K562 (cell line): ENCODE measurements around the gene C16orf96. TPM values are rescaled to one million over a fixed set of nuclear protein-coding genes. Genes with fewer than 3 reads are reported as not detected.

Source experiments
- ATAC-seq: fragments of 200-7000 bp; cut with Tn5 transposase; 3 replicates; pipeline ENCODE4 v1.9.1; 2020; ENCODE audit warnings: moderate library complexity
- BruUV-seq: library from RNA; stranded (reverse); fragments of 400-500 nt; replicated peaks from 2 replicates; lab custom pipeline; 2021; lab: Mats Ljungman, UMichigan
- CTCF ChIA-PET: fragments of 300-600 bp; formaldehyde crosslinking; extraction: SDS; loops from one replicate; lab custom pipeline; 2021; ENCODE audit warnings: low intra/inter-chr PET ratio; lab: Yijun Ruan, JAX
- POLR2A ChIA-PET: fragments of 300-600, 350-650 bp; sonication (Branson Sonifier 250); formaldehyde crosslinking; extraction: SDS; loops from one replicate; lab custom pipeline; 2021; ENCODE audit warnings: antibody characterized with exemption, inconsistent platforms; lab: Yijun Ruan, JAX
- DNase-seq, 4 experiments: peaks; one replicate each; pipeline versions ENCODE4 v3.0.0 to v3.0.0-alpha.2; 2011 to 2018; ENCODE audit warnings: low spot score in 3 of 4, mixed read lengths in 3 of 4; ENCODE audit errors: extremely low read depth in 1 of 4
- FAIRE-seq: peaks from 2 replicates; lab custom pipeline; 2011; peaks lifted over from hg19 to GRCh38; lab: Jason Lieb, UNC
- H2AFZ ChIP-seq: 2 replicates; pipeline ENCODE4 v1.6.0; 2011; ENCODE audit warnings: low read depth, low read length, control low read depth, inconsistent platforms
- H3K27ac ChIP-seq: fragments of 200-600 bp; 3 replicates; pipeline ENCODE4 v1.8.0; 2011; ENCODE audit warnings: low read depth, mild to moderate bottlenecking, control low read depth, inconsistent platforms, low read length, moderate library complexity, mixed read lengths; ENCODE audit errors: extremely low read depth
- H3K27me3 ChIP-seq, 2 experiments: fragments of 300-600 bp in 1 of 2; 2 replicates in 1 of 2; 3 replicates in 1 of 2; pipeline versions ENCODE4 v1.6.0 to v1.8.0; 2011; ENCODE audit warnings: inconsistent platforms in 2 of 2, low read length in 2 of 2, mild to moderate bottlenecking in 1 of 2, mixed read lengths in 1 of 2, moderate library complexity in 1 of 2; ENCODE audit not compliant: control insufficient read depth in 2 of 2, insufficient read depth in 2 of 2
- H3K36me3 ChIP-seq: fragments of 300-600 bp; 3 replicates; pipeline ENCODE4 v1.8.0; 2011; ENCODE audit warnings: mild to moderate bottlenecking, low read length, inconsistent platforms; ENCODE audit not compliant: control insufficient read depth, insufficient read depth
- H3K4me1 ChIP-seq, 2 experiments: fragments of 200-600 bp in 1 of 2; replicated peaks in 1 of 2; 2 replicates in 1 of 2; 3 replicates in 1 of 2; pipeline versions ENCODE4 v1.5.1 to v1.8.0; 2011; ENCODE audit warnings: inconsistent platforms in 2 of 2, low read length in 2 of 2, mild to moderate bottlenecking in 1 of 2, mixed read lengths in 1 of 2, moderate library complexity in 1 of 2; ENCODE audit not compliant: control insufficient read depth in 2 of 2, insufficient read depth in 2 of 2
- H3K4me2 ChIP-seq: 2 replicates; pipeline ENCODE4 v1.6.1; 2011; ENCODE audit warnings: low read length, control low read depth, inconsistent platforms, mixed read lengths; ENCODE audit not compliant: insufficient read depth
- H3K4me3 ChIP-seq: fragments of 200-600 bp; sonication (generic), shearing (Covaris generic); 2 replicates; pipeline ENCODE4 v1.5.1; 2016; ENCODE audit warnings: control low read depth, inconsistent platforms
- H3K79me2 ChIP-seq: fragments of 200-600 bp; 3 replicates; pipeline ENCODE4 v1.8.0; 2011; ENCODE audit warnings: low read length, inconsistent platforms; ENCODE audit not compliant: control insufficient read depth, insufficient read depth
- H3K9ac ChIP-seq, 2 experiments: 2 replicates each; pipeline versions ENCODE4 v1.6.0 to v1.6.1; 2011; ENCODE audit warnings: low read depth in 2 of 2, low read length in 2 of 2, control low read depth in 1 of 2, inconsistent platforms in 1 of 2, mild to moderate bottlenecking in 1 of 2, mixed read lengths in 1 of 2; ENCODE audit not compliant: insufficient read depth in 1 of 2
- H3K9me1 ChIP-seq: one replicate; pipeline ENCODE4 v1.6.0; 2011; ENCODE audit warnings: inconsistent platforms, mild to moderate bottlenecking, low read length, moderate library complexity; ENCODE audit not compliant: control insufficient read depth, insufficient read depth
- H3K9me3 ChIP-seq: replicated peaks from 2 replicates; pipeline ENCODE4 v1.5.1; 2011; ENCODE audit warnings: low read depth, low read length, inconsistent platforms; ENCODE audit not compliant: control insufficient read depth, insufficient read depth
- H4K20me1 ChIP-seq: replicated peaks from 2 replicates; pipeline ENCODE4 v1.6.1; 2011; ENCODE audit warnings: low read length, inconsistent platforms, mixed read lengths; ENCODE audit not compliant: control insufficient read depth, insufficient read depth
- ADNP ChIP-seq: fragments of 200-800 bp; sonication (Bioruptor generic); IDR thresholded peaks from 2 replicates; pipeline ENCODE4 v1.6.1; 2016; ENCODE audit warnings: missing genetic modification characterization, missing compliant biosample characterization
- CBX3 ChIP-seq, 2 experiments: IDR thresholded peaks; 1 replicate in 1 of 2; 2 replicates in 1 of 2; pipeline ENCODE4 v1.6.1; 2012; ENCODE audit warnings: inconsistent platforms in 2 of 2, low read length in 2 of 2, borderline replicate concordance in 1 of 2, control low read depth in 1 of 2
- DACH1 ChIP-seq: fragments of 450-650 bp; IDR thresholded peaks from 2 replicates; pipeline ENCODE4 v1.6.1; 2018; ENCODE audit not compliant: partially characterized antibody
- NR4A1 ChIP-seq, 2 experiments: fragments of 250-450 bp in 1 of 2; fragments of 450-650 bp in 1 of 2; sonication (Bioruptor Pico) in 1 of 2; IDR thresholded peaks; 2 replicates each; pipeline versions ENCODE4 v1.4.0 to v1.6.1; 2016 to 2020; ENCODE audit warnings: mild to moderate bottlenecking in 2 of 2, missing compliant biosample characterization in 1 of 2, missing genetic modification characterization in 1 of 2, moderate library complexity in 1 of 2
- RBM15 ChIP-seq: fragments of 200-400 bp; formaldehyde crosslinking; IDR thresholded peaks from 2 replicates; pipeline ENCODE4 v1.6.1; 2018; ENCODE audit warnings: mild to moderate bottlenecking, low read length, moderate library complexity; ENCODE audit not compliant: insufficient read depth
- ZBTB17 ChIP-seq: fragments of 450-650 bp; formaldehyde crosslinking; IDR thresholded peaks from 2 replicates; pipeline ENCODE4 v1.4.0; 2020; ENCODE audit warnings: mild to moderate bottlenecking
- ZNF551 ChIP-seq: fragments of 250-450 bp; sonication (Bioruptor Pico); IDR thresholded peaks from 2 replicates; pipeline ENCODE4 v1.5.0; 2021; ENCODE audit warnings: mild to moderate bottlenecking, moderate library complexity
- ZNF780A ChIP-seq: fragments of 250-450 bp; sonication (Bioruptor Pico); IDR thresholded peaks from 2 replicates; pipeline ENCODE4 v1.5.0; 2021; ENCODE audit warnings: mild to moderate bottlenecking
- ZNF830 ChIP-seq: fragments of 250-450 bp; sonication (Bioruptor Pico); IDR thresholded peaks from 2 replicates; pipeline ENCODE4 v1.5.0; 2021; ENCODE audit warnings: mild to moderate bottlenecking
- WGBS: fragments of 100-300 bp; shearing (Covaris generic); methylation state at CpG from one replicate; pipeline ENCODE4 v1.1.6; 2016; ENCODE audit warnings: low coverage, mixed read lengths; ENCODE audit not compliant: insufficient coverage; ENCODE audit errors: missing lambda C conversion rate; 5-methylcytosine and 5-hydroxymethylcytosine counted together
- in situ Hi-C: fragments of 300-500 bp; cut with MboI; formaldehyde crosslinking; loops from 4 replicates; pipeline ENCODE4 v1.15.0; 2018; ENCODE audit warnings: inconsistent platforms, mixed read lengths
- intact Hi-C: fragments of 100-400 bp; cut with micrococcal nuclease; formaldehyde crosslinking; loops from 2 replicates; pipeline ENCODE4 v1.14.2; 2022
- polyA plus RNA-seq, 8 experiments: library from polyadenylated mRNA; depleted of rRNA in 4 of 8; stranded (reverse) in 5 of 8; unstranded in 3 of 8; fragments of >200 nt; fragmentation: Nextera tagmentation in 2 of 8; fragmentation: Illumina TruSeq in 1 of 8; extraction: Ambion mirVana in 2 of 8; extraction: Trizol in 1 of 8; gene quantifications; 2 replicates each; pipeline versions ENCODE4 v1.2.1 to v1.2.3, GENCODE V29; 2011 to 2014; ENCODE audit warnings: inconsistent platforms in 1 of 8, missing spikeins in 1 of 8
- total RNA-seq, 7 experiments: library from RNA; depleted of rRNA in 6 of 7; stranded (reverse); fragments of >200 nt in 6 of 7; fragmentation: Illumina TruSeq in 2 of 7; extraction: Trizol in 2 of 7; gene quantifications; 2 replicates each; pipeline versions ENCODE4 v1.2.1 to v1.2.3, GENCODE V29; 2011 to 2021; ENCODE audit warnings: low replicate concordance in 1 of 7
- TF ChIP-seq, protein P1 (sequence below): fragments of 450-650 bp; IDR thresholded peaks from 2 replicates; pipeline ENCODE4 v1.7.0; 2016; ENCODE audit warnings: borderline replicate concordance

C16orf96 gene
- total and polyA plus RNA-seq, 9 of the 15 experiments (the other 6 are each of a cell fraction or from before 2014, with no cell fraction given) = not detected

DNA sequence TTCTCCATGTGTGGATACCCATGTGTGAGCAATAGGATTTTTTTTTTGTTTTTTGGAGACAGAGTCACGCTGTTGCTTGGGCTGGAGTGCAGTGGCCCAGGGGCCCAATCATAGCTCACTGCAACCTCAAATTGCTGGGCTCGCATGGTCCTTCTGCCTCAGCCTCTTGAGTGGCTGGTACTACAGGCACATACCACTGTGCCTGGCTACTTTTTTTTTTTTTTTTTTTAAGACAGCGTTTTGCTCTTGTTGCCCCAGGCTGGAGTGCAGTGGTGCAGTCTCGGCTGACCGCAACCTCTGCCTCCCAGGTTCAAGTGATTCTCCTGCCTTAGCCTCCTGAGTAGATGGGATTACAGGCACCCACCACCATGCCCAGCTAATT, 85.2 kb downstream of the C16orf96 start:
- no peaks in the 10 kb centered on the region for H3K27me3 ChIP-seq
- no peak for FAIRE-seq
- no peak overlapping the region for H2AFZ ChIP-seq
- H3K4me2 ChIP-seq = no peak overlapping the region
- intact Hi-C loops = no loop called here
- peaks cover 41% of the 10 kb centered on the region for H3K79me2 ChIP-seq
- no peak overlapping the region for H3K4me3 ChIP-seq
- 90% methylated on average over 4 of the region's 5 CpGs for WGBS
- DNase-seq = no peak
- no peaks in the 10 kb centered on the region for H3K9me1 ChIP-seq
- TF ChIP-seq, protein P1, sequence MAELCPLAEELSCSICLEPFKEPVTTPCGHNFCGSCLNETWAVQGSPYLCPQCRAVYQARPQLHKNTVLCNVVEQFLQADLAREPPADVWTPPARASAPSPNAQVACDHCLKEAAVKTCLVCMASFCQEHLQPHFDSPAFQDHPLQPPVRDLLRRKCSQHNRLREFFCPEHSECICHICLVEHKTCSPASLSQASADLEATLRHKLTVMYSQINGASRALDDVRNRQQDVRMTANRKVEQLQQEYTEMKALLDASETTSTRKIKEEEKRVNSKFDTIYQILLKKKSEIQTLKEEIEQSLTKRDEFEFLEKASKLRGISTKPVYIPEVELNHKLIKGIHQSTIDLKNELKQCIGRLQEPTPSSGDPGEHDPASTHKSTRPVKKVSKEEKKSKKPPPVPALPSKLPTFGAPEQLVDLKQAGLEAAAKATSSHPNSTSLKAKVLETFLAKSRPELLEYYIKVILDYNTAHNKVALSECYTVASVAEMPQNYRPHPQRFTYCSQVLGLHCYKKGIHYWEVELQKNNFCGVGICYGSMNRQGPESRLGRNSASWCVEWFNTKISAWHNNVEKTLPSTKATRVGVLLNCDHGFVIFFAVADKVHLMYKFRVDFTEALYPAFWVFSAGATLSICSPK = no peak
- TF ChIP-seq NR4A1 (CRISPR knock-in tag; IDR thresholded peaks at IDR 0.05) = no peak
- no peak for TF ChIP-seq NR4A1 (tag; IDR thresholded peaks at IDR 0.05)
- TF ChIP-seq CBX3 (IDR thresholded peaks at IDR 0.05; ENCODE audit: borderline replicate concordance in 1 of 2, low read length in 2 of 2) = no peak
- no peak for TF ChIP-seq RBM15
- no peak for TF ChIP-seq ADNP
- no peak for TF ChIP-seq ZNF780A
- TF ChIP-seq ZBTB17 (CRISPR knock-in tag) = no peak
- TF ChIP-seq ZNF551 (CRISPR knock-in tag) = no peak
- no peak for TF ChIP-seq DACH1
- no peak for TF ChIP-seq ZNF830
- TF ChIP-seq, all 486 proteins: peak for 0
- Histone ChIP-seq H3K27ac (no peak overlapping the region), H3K36me3 (peaks cover 11% of the 10 kb centered on the region; the same call in 1 of the 3 replicates), H3K9me3 (no peaks in the 10 kb centered on the region), H4K20me1 (peaks cover 4% of the 10 kb centered on the region; the same call in 1 of the 2 replicates), H3K9ac (no peak overlapping the region), H3K4me1 (peaks cover 0 to 28% of the 10 kb centered on the region in 2 experiments; a peak in 1 of 5 replicates)
- no TSS peak for BruUV-seq
- in situ Hi-C loops = no loop called here
- ChIA-PET POLR2A (interaction anchor here (0.6 to 0.7 kb wide), 2 partner anchors 15 to 324 kb away, joined by 3 to 5 read pairs; no protein-coding TSS in a partner anchor), CTCF (no interaction called here)
- no peak; the same call in 2 of the 3 replicates for ATAC-seq
